ENCODE data around the gene ADAMTSL1.

The ADAMTSL1 gene

DNA sequence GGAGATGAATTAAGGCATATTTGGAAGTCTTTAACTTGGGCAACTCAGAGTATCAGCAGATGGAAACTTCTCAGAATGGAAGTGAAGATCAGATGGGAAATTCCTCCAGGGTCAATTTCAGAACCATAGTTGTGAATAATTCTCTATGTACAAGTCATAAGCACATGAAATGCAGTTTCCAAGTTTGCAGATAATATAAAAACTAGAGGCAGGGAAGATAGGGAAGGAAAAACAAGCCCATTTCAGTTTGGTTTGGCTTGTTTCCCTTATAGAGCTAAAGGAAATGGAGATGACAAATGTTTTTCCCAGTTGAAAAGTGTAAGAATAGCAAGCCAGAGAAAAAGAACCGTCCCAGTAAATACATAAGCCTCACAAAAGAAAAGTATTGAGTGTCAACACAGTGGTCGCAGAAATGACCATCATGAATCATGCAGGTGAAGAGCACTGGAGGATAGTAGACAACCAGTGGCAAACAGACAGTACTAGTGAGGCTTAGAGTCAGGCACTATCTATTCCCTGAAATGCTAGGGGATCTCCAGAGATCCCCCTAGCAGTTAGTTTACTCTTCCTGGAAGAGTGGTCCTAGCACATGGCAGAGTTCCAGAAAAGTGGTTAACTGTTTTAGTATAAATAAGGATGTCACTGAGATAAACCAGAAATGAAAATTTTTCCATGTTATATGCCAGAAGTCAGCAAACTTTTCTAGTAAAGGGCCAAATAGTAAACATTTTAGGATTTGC, 313.1 kb downstream of the ADAMTSL1 start:
- no peak for DNase-seq

- DNase-seq = no peak
These were observed 314.3 kb downstream of the ADAMTSL1 start for GRCh38 chr9:18788256-18788655.

DNA sequence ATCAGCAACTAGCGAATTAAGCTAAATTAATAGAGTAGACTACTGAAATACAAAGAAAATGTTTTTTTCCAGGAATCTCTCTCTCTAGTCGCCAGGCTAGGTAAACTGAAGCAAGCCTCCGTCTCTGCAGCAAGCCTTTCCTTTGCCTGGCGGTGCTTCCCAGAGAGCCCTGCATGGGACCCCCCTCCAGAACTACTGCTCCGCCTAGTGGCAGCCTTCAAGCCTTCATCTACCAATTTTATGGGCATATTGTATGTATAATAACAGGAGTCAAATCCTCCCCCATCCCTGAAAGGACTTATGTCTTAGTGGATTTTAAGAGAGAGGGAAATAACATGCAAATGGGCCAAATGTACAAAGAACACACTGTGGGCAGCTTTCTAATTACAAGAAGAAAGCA, 317.1 kb downstream of the ADAMTSL1 start:
- no peak for DNase-seq

DNA sequence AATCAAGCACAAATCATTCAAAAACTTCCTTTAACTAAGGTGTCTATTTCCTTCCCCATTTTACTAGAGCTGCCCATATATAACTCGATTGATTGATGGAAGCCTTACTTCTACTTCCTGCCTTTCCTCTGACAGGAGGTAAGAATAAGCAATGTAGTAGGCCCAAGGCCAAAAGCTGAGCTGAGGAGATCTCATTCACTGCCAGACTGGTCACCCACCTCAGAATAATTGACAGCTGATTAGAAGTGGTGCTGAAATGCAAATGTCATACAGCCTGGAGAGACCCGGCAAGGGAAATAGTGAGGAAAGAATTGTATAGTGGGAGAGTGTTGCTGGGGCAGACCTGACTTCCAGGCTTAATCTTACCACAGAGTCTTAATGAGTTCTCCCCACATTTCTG, 319.2 kb downstream of the ADAMTSL1 start:
- DNase-seq = no peak

DNA sequence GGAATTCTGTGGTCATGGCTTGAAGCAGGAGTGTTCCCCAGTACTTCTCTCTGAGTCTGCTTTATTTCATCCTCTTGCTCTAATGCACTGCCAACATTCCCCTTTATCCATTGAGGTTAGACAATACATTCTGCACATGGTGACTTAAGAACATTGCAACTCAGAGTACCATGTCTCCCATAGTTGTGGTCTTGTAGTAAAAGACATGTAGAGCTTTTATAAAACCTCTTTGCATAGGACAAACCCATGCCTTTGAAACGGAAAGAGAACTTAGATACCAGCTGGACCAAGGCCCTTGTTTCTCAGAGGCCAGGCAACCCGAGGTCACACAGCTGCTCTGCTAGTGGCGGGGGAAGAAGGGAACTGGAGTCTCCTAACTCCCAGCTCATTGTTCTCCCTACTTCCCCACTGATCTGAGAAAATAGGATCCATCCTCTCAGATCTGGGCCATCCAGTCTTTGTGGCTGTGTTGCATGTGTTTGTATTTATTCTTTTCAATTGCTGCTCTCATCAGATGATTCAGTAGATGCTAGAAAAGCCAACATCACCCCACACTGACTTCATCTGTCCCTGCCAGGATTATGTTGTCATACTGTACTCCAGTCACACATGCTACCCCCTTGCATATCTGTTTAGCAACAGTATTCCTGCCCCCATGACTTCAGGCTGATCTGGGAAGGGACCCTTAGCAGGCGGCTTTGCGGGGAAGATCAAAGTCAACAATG, 322.2 kb downstream of the ADAMTSL1 start:
- no peak for DNase-seq

DNA sequence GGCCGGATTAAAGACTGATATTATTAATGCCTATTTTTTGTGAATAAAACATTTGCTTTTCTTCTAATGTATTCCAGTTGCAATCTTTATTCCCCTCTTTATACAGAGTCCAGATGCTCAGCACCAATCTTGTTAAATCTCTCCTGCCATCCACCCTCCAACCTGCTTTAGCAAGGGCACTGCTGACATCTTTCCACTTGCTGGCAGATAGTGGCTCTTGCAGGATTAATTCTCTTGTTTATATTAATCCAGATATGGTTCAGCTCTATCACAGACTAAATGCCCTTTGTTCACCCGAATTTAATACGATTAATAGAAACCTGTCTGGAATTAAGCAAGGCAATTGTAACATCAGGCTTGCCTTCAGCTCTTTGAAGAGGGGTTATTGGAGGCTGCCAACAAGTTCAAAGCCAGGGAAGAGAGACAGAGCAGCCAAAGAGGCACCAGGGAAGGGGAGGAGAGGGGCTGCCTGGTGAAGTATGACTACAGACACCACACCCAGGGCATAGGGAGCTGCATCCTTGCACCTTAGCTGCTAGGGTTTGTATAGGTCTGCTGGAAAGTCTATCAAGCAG, 322.8 kb downstream of the ADAMTSL1 start:
- DNase-seq = no peak

DNA sequence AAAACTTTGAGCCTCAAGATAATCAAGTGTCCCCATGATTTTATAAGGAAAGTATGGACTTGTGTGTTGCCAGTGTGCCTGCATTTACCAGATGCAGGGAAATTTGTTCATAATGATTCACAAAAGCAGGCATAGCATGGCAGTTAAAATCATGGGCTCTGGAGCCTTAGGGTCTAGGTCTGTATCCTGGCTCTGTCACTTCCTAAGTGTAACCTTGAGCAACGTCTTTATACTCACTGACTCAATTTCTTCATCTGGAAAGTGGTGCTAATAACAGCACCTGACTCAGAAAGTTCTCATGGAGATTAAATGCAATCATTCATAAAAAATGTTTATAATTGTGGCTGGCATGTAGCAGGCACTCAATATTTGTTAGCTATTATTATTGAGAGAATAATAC, 324.2 kb downstream of the ADAMTSL1 start:
- DNase-seq = no peak

GRCh38 chr9:18798508-18799290, 324.7 kb downstream of the ADAMTSL1 start:
- no peak for DNase-seq

DNA sequence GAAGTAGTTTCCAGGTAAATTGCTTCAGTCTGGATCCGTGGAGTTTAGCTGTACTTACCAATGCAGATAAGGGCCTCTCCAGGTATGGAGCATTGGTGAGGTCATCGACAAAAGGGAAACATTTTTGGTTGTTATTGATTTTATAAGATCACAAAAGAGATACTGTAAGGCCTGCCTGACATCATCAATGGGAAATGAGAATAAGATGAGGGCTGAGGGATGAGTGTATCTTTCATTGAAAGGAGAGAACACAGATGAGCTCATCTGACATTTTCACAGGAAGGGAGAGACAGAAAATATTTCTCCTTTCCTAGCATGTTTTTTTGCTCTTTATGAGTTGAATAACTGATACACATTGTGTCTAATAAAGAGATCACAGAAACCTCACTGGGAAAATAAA, 325.5 kb downstream of the ADAMTSL1 start:
- no peak for DNase-seq

DNA sequence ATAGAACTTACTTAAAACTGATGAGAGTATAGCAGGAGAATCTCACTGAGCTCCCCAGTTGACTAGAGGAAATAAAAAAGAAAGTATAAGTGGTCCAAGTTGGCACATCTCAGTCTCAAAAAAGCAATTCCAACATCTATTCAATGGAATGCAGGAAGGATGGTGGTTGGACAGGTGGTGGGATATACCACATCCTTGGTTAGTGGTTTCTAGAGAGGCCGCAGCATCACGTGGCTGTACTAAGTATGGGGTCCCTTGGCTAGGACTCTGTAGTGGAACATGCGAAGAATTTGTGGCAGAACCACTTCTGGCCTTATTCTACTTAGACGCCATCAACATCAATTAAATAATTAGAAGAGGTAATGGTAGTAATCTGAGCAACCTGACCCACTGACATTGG, 326.6 kb downstream of the ADAMTSL1 start:
- no peak for DNase-seq

- DNase-seq = no peak
These were observed 331.4 kb downstream of the ADAMTSL1 start for GRCh38 chr9:18805386-18805785.

- DNase-seq = no peak
These were observed 332.5 kb downstream of the ADAMTSL1 start for GRCh38 chr9:18806232-18807080.

DNA sequence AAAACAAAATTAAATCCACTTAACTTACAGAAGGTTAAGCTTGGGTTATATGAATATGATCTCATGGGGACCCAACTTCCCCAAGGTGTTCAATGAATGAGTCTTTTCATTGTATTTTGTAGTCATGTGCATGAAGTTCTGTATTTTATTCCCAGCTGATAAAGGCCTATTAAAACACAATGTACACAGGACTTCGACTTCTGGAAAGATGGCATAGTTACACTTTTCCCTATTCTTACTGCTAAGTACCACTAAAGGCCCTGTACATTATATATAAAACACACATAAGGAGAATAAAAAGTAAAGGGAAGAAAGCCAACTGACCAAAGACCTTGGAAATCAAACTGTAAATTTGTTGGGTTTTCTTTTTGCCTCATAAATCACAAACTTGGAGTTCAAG, 336.6 kb downstream of the ADAMTSL1 start:
- no peak for DNase-seq

DNA sequence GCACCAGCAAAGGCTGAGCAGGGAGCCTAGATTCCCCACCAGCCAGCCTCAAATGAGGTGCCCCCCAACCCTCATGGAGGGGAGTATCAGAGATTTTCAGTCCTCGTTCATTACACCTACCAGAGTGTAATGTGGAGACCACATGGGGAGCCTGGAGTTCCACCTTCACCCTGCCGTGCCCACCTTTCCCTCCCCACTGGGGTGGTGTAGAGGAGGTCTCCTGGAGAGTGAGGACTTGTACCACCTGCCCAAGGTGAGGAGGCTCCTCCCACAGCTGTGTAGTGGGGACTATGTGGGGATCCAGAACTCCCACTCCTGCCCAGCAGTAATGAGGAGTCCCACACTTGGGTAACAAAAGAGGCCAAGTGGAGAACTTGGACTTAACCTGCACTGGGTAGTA, 337.2 kb downstream of the ADAMTSL1 start:
- DNase-seq = no peak

GRCh38 chr9:18819418-18819817, 345.5 kb downstream of the ADAMTSL1 start:
- no peak for DNase-seq

GRCh38 chr9:18820566-18821095, 346.7 kb downstream of the ADAMTSL1 start:
- DNase-seq = no peak

GRCh38 chr9:18821788-18822187, 347.8 kb downstream of the ADAMTSL1 start:
- no peak for DNase-seq

DNA sequence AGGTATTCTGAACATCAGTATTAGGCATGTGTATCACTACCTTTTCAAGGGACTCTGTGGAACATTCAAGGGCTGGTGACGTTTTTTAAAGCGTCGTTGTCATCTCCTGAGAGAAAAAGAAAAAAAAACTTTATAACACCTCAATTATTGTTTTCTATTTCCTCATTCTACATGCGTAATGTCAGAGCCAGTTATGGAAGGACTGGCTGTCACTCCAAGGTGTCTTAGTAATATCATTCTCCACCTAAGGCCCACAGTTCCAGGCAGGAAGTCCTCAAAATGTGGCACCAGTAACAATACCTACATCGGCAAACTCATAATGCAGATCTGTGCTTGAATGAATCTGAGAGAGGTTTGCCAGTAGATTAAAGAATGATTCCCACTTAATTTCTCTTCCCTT, 348.9 kb downstream of the ADAMTSL1 start:
- no peak for DNase-seq

GRCh38 chr9:18824095-18824666, 350.2 kb downstream of the ADAMTSL1 start:
- DNase-seq = no peak

DNA sequence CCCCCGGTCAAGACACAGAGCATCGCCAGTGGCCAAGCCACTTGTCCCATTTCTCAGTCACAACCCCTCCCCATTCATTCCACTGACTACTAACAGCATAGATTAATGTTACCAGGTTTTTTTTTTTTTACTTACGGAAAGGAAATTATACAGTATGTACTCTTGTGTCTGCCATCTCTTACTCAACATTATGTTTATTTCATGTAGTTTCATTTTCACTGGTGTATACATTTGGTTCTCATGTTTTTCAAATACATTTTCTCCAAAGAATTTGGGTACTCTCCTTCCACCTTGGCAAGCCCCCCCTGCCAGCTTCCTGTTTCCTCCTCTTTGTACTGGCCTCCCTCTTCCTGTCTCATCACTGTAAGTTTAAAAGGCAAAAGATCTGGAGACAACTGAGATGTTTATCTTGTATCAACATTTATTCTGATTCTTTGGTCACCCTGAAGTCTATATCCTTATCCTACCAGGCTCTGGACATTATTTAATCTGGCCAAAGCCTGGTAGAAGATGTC, 351.8 kb downstream of the ADAMTSL1 start:
- no peak for DNase-seq

- no peak for DNase-seq
These were observed 352.3 kb downstream of the ADAMTSL1 start for GRCh38 chr9:18826248-18826647.

DNA sequence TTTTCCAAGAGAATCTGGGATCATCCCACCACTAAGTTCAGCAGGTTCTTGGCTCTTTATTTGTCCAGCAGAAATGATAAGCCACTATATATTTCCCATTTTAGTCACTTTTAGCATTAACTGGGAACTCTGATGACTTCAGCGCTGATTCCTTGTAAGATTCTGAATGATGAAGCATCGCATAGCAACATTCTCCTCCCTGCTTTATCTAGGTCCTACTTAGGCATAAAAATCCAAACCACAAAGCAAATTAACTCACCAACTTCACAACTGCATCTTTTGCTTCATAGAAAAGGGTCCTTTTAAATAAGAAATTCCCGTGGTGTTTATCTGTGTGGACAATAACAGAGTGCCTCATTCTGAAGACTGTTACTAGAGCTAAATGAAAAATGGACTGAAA, 355.1 kb downstream of the ADAMTSL1 start:
- no peak for DNase-seq
